Erythroblast (primary cell): Measurements from ENCODE around the gene ABHD5.

ENCODE experiments used
- GATA1 ChIP-seq: IDR thresholded peaks from 2 replicates; pipeline ENCODE4 v1.6.1; 2011; ENCODE audit warnings: low read depth, mild to moderate bottlenecking, control low read depth, low read length, moderate library complexity
- POLR2A ChIP-seq: IDR thresholded peaks from 2 replicates; pipeline ENCODE4 v1.6.1; 2011; ENCODE audit warnings: mild to moderate bottlenecking, low read length

- TF ChIP-seq POLR2A (no peak), GATA1 (no peak)
Observed at GRCh38 chr3:43764056-43764455, 73.3 kb downstream of the ABHD5 start.
